Erythroblast (primary cell): ENCODE measurements around the gene CACNA2D4.

Experiments used
- GATA1 ChIP-seq: IDR thresholded peaks from 2 replicates; pipeline ENCODE4 v1.6.1; 2011; ENCODE audit warnings: low read depth, mild to moderate bottlenecking, control low read depth, low read length, moderate library complexity
- POLR2A ChIP-seq: IDR thresholded peaks from 2 replicates; pipeline ENCODE4 v1.6.1; 2011; ENCODE audit warnings: mild to moderate bottlenecking, low read length

DNA sequence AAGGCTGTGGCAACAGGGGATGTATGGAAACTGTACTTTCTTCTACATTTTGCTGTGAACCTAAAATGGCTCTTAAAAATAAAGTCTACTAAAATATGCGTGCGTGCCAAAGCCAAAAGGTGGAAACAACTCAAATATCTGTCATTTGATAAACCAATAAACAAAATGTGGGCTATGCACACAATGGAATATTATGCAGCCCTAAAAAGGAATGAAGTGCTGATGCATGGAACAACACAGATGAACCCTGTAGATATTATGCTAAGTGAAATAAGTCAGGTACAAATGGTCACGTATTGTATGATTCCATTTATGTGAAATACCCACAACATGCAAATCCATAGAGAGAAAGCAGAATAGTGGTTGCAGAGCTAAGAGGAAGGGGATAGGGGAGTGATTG lies 8.0 kb downstream of the CACNA2D4 start:
- TF ChIP-seq POLR2A: no peak
- TF ChIP-seq GATA1: no peak
